SK-N-MC (cell line): ENCODE data around the gene LTB.
A peak's percentile ranks its signal among the peaks of the same experiment; 100 is the strongest.
"Not testable (repeated sequence)": the region's sequence is repeated elsewhere in the genome, so short reads cannot be mapped to it uniquely, and the experiment has no call there.

Experiments
- DNase-seq: peaks from one replicate; pipeline ENCODE4 v3.0.0-alpha.2; 2011; ENCODE audit warnings: low read depth, low spot score
- H3K27ac ChIP-seq: fragments of 200-600 bp; sonication (generic); 2 replicates; pipeline ENCODE4 v1.5.1; 2016; ENCODE audit warnings: mixed run types
- H3K36me3 ChIP-seq: fragments of 200-600 bp; sonication (generic); 2 replicates; pipeline ENCODE4 v1.6.1; 2017; ENCODE audit warnings: antibody characterized with exemption, low read length, mixed read lengths; ENCODE audit not compliant: insufficient read depth
- H3K4me3 ChIP-seq: fragments of 200-600 bp; sonication (generic); 2 replicates; pipeline ENCODE4 v1.5.1; 2016
- H3K9ac ChIP-seq: fragments of 200-600 bp; sonication (generic); 2 replicates; pipeline ENCODE4 v1.8.0; 2017; ENCODE audit warnings: mixed run types, mixed read lengths; ENCODE audit not compliant: insufficient read length
- H3K9me3 ChIP-seq: fragments of 200-600 bp; sonication (generic); 2 replicates; pipeline ENCODE4 v1.6.1; 2017; ENCODE audit warnings: low read depth, mild to moderate bottlenecking, antibody characterized with exemption, low read length, moderate library complexity, mixed read lengths
- EZH2 ChIP-seq: fragments of 200-600 bp; sonication (generic); IDR thresholded peaks from one replicate; pipeline ENCODE4 v1.6.1; 2017; ENCODE audit warnings: antibody characterized with exemption
- FOXP2 ChIP-seq: optimal IDR thresholded peaks from 2 replicates; pipeline ENCODE3; 2011; ENCODE audit warnings: mild to moderate bottlenecking, moderate library complexity; ENCODE audit not compliant: insufficient read depth; ENCODE audit errors: extremely low read length, control extremely low read depth
- POLR2AphosphoS5 ChIP-seq: IDR thresholded peaks from 2 replicates; pipeline ENCODE4 v1.6.1; 2012; ENCODE audit warnings: mild to moderate bottlenecking, low read depth, low read length, borderline replicate concordance

LTB gene

DNA sequence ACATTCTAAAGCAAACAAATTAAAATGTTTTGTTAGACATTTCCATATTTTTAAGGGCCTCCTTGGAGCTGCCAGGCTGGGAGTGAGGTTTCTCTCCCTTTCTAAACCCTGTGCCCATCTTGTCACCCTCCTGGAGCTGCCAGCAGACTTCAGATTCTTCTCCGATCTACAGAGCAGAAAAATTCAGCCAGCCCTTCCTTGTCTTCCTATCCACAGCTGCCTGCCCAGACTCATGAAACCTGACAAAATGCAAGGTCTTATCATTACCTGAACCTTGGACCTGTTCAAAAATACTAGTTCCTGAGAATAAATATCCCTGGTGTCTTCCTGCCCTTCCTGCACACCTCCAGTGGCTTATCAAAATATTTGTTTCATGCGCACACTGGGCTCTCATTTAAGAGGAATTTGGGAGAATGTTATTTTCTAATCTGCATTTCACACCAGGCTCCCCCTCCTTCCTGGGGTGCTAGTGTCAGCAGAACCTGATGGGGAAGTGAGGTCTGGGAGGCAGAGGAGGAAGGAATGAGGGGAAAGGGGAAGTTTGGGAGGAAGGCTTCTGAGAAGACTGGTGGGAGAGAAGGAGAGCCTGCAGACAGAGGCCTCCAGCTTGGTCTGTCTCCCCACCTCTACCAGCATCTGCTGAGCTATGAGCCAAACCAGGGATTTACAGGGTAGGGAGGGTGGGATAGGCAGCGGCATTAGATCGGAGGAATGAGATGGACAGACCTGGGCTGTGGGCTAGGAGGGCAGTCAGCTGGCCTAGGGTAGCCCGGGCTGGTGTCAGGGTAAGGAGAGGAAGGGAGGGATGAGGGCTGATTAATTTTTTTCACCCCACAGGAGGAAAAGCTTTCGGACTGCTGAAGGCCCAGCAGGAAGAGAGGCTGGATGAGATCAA is 32.7 kb upstream of the LTB start, which contains the start of gene AIF1:
Gene AIF1, plus strand, starts transcription at position 551 of the 895 bp plus-strand sequence. Its CDS starts 96 bp downstream, at position 647.
- Histone ChIP-seq H3K36me3 (no peaks in the 10 kb centered on the region), H3K27ac (peak within 1 kb of the TSS; percentile 63), H3K9ac (peak within 1 kb of the TSS; percentile 46), H3K9me3 (no peaks in the 10 kb centered on the region), H3K4me3 (no peak within 1 kb of the TSS)
- TF ChIP-seq EZH2, result no peak
- TF ChIP-seq FOXP2, result no peak
- TF ChIP-seq POLR2AphosphoS5, result no peak
- no peak for DNase-seq

DNA sequence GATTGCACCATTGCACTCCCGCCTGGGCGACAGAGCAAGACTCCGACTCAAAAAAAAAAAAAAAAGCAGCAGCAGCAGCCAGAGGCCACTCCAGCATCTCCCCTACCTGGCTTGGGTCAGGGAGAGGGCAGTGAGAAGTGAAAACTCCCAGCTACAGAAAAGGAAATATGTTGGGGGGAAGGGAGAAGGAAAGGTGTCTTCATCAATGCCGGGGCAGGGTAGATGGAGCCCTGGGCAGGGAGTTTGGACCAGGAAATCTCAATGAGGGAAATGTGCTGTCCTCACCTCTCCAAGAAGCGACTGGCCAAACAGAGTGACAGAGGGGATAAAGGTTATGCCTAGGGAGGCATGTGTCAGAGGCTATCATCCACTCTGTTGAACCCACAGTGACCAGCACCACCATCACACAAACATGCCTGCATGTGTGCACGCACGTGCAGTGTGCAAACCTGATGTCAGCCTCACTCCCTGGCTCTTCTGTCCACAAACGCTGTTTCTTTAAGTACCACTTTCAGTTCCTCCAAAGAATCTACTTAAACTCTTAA is 31.9 kb upstream of the LTB start:
- no peak for DNase-seq
- H3K9me3 ChIP-seq, result no peaks in the 10 kb centered on the region
- no peak for TF ChIP-seq FOXP2
- peak overlapping the region; percentile 46 for H3K9ac ChIP-seq
- no peak overlapping the region for H3K4me3 ChIP-seq
- H3K27ac ChIP-seq, result peak overlapping the region; percentile 63
- H3K36me3 ChIP-seq, result no peaks in the 10 kb centered on the region

DNA sequence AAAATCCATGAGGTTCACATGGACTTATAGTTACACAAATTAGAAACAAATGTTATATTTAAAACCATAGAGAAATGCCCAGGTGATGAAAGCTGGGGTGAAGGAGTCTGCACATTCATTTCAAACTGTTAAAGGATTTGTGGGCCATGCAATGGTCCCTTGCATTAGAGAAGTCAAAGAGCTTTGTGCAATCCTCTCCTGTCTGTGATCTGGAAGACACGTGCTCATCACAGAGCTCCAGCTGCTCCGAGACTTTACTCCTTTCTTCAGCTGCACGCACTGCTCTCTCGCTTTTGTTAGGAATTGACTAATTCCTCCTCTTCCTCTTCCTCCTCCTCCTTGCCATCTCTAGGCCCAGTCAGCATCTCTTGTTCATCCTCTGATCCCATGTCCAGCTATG is 28.7 kb upstream of the LTB start:
- Histone ChIP-seq H3K4me3 (no peak overlapping the region), H3K36me3 (no peaks in the 10 kb centered on the region), H3K9me3 (no peaks in the 10 kb centered on the region), H3K9ac (no peak overlapping the region), H3K27ac (peak overlapping the region; percentile 14; the same call in 1 of the 2 replicates)
- DNase-seq, result no peak
- TF ChIP-seq POLR2AphosphoS5, result no peak
- no peak for TF ChIP-seq FOXP2
- no peak for TF ChIP-seq EZH2

DNA sequence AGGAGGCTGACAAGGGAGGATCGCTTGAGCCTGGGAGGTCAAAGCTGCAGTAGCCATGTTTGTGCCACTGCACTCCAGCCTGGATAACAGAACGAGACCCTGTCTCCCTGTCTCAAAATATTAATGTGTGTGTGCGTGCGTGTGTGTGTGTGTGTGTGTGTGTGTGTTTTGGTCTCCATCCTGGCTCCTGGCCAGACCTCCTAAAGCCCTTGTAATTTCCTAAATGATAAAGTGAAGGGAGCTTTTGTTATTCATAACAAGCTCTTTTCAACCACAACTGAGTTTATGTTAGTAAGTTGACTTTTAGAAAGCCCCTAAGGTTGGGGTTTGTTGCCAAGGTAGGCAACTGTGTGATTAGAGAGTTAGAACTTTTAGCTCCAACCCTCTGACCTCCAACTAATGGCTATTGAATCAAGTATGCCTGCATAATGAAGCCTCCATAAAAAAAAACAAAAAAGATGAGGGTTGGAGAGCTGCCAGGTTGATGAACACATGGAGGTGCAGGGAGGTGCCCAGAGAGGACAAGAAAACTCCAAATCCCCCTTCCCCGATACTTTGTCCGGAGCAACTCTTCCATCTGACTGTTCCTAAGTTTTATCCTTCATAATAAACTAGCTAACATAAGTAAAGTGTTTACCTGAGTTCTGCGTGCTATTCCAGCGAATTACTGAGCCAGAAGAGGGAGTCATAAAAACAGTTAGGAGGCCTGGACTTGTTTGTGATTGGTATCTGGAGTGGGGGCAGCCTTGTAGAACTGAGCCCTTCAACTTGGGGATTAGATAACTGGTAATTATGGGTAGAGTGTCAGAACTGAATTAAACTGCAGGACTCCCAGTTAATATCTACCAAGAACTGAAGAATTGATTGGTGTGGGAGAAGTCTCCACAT is 27.5 kb upstream of the LTB start:
- TF ChIP-seq FOXP2, result no peak
- TF ChIP-seq EZH2, result no peak
- TF ChIP-seq POLR2AphosphoS5, result no peak
- Histone ChIP-seq H3K27ac (peak overlapping the region; percentile 5; the same call in 1 of the 2 replicates), H3K9me3 (no peaks in the 10 kb centered on the region), H3K9ac (no peak overlapping the region), H3K36me3 (no peaks in the 10 kb centered on the region), H3K4me3 (no peak overlapping the region)
- DNase-seq, result no peak

DNA sequence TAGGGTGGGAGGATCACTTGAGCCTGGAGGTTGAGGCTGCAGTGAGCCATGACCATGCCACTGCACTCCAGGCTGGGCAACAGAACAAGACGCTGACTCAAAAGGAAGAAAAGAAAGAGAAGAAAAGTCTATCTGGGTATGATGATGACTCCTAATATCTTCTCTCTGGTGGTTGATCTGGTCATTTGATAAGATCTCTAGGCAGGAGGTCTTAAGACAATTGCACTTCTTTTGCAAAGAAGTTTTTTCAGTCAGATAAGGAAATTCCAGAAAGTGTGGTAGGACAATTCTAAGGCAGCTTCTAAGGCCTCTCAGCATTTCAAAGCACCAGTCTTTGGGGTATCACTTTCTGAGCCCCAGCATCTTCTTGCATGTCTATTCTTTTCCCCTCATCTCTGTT is 25.1 kb upstream of the LTB start:
- Histone ChIP-seq H3K36me3 (no peaks in the 10 kb centered on the region), H3K9me3 (no peaks in the 10 kb centered on the region), H3K9ac (no peak overlapping the region), H3K4me3 (no peak overlapping the region), H3K27ac (no peak overlapping the region)
- no peak for DNase-seq
- TF ChIP-seq POLR2AphosphoS5, result no peak
- TF ChIP-seq FOXP2, result no peak

DNA sequence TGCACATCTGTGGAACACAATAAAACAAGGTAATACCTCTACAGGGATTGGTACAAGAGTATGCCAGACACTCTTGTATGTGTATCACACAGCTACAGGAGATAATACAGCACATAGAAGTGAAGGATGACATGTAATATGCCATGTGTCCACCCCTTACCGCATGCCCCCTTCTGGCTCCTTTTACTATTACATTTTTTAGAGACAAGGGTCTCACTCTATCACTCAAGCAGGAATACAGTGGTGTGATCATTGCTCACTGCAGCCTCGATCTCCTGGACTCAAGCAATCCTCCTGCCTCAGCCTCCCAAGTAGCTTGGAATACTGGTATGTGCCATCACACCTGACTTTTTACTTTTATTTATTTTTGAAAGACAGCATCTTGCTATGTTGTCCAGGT is 14.8 kb upstream of the LTB start:
- H3K4me3 ChIP-seq, result no peak overlapping the region
- no peak overlapping the region for H3K27ac ChIP-seq
- no peak for TF ChIP-seq FOXP2
- no peaks in the 10 kb centered on the region for H3K36me3 ChIP-seq
- H3K9me3 ChIP-seq, result no peaks in the 10 kb centered on the region
- no peak for DNase-seq
- no peak overlapping the region for H3K9ac ChIP-seq

DNA sequence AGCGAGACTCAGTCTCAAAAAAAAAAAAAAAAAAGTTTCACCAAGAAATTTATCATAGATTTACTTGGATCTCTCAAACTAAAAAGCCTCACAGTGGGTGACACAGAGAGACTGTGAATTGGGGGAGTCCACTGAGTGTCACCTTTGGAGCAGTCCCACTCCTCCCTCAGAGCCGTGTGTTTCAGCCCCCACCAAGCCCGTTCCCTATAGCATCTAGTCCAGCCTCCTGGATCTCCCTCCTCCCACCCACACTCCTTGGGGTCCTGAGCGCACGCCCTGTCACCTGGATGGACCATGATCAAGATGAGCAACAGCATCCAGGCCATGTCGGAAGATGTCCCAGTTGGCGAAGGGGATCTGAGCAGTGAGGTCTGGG is 10.2 kb upstream of the LTB start:
- DNase-seq, result no peak
- TF ChIP-seq EZH2 (no peak), POLR2AphosphoS5 (no peak), FOXP2 (no peak)
- Histone ChIP-seq H3K36me3 (no peaks in the 10 kb centered on the region), H3K4me3 (no peak overlapping the region), H3K9ac (no peak overlapping the region), H3K27ac (no peak overlapping the region), H3K9me3 (no peaks in the 10 kb centered on the region)

DNA sequence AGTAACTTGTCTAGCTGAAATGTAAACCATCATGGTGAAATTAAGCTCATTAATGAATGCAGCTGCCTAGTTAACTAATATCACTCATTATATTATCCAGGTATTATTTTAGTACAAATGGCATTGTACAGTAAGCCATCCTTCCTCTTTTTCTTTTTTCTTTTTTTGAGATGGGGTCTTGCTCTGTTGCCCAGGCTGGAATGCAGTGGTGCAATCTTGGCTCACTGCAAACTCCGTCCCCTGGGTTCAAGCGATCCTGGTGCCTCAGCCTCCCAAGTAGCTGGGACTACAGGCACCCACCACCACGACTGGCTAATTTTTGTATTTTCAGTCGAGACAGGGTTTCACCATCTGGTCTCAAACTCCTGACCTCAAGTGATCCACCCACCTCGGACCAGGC is 8.5 kb upstream of the LTB start:
- not testable (repeated sequence) for H3K9me3 ChIP-seq, DNase-seq, H3K36me3 ChIP-seq, H3K4me3 ChIP-seq, H3K9ac ChIP-seq, H3K27ac ChIP-seq
